Esophagus muscularis mucosa (tissue), 4 donors: ENCODE measurements around the gene TXNRD3.

Source experiments
- EP300 ChIP-seq: sonication (generic); formaldehyde crosslinking; IDR thresholded peaks from one replicate; pipeline ENCODE4 v1.6.1; 2017; ENCODE audit warnings: antibody characterized with exemption
- POLR2A ChIP-seq: fragments of 450-650 bp; IDR thresholded peaks from one replicate; pipeline ENCODE4 v1.6.1; 2017; ENCODE audit warnings: antibody characterized with exemption, moderate library complexity, mild to moderate bottlenecking, low read depth
- POLR2AphosphoS5 ChIP-seq, 2 donors: sonication (generic); formaldehyde crosslinking; IDR thresholded peaks; one replicate each; pipeline ENCODE4 v1.6.1; 2017; ENCODE audit warnings: antibody characterized with exemption in 2 of 2
- TF ChIP-seq, protein P1 (sequence below), 3 experiments: fragments of 200-600 bp in 2 of 3; fragments of 450-650 bp in 1 of 3; sonication (generic) in 2 of 3; IDR thresholded peaks; one replicate each; pipeline ENCODE4 v1.5.1; 2017 to 2019; ENCODE audit warnings: antibody characterized with exemption in 3 of 3, mild to moderate bottlenecking in 2 of 3, moderate library complexity in 1 of 3

DNA sequence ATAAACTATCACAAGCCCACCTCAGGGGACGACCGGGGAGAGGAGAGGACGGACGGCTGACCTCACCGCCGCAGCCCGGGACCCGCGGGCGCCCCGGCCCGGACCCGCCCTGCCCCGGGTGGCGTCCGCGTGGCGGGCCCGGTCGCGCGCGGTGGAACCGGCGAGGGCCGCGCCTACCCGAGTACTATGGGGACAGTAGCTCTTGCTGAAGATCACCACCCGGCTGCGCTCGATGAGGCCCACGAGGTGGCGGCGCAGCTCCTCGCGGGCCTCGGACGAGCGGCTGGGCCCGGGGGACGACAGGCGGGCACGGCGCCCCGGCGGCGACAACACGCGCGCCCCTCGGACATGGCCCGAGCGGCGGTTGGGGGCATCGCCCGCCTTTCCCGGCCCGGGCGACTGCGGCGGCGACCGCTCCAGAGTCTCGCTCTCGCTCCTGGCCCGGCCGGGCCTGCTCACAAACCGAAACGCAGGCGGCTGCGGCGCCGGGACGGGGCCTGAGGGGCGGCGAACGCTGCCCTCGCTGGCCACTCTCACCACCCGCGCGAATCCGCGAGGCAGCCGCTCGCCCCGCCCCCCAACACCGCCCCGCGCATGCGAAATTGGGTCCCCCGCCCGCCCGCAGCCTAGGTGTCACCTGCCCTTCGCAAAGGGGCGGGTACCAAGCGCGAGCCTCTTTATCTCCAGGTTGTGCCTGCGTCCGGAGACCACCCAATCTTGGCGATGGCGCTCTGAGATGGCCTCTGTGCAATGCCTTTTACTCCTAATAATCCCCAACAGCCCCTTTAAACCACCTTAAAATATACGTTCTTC, at the start of gene TXNRD3:
- TF ChIP-seq, protein P1, sequence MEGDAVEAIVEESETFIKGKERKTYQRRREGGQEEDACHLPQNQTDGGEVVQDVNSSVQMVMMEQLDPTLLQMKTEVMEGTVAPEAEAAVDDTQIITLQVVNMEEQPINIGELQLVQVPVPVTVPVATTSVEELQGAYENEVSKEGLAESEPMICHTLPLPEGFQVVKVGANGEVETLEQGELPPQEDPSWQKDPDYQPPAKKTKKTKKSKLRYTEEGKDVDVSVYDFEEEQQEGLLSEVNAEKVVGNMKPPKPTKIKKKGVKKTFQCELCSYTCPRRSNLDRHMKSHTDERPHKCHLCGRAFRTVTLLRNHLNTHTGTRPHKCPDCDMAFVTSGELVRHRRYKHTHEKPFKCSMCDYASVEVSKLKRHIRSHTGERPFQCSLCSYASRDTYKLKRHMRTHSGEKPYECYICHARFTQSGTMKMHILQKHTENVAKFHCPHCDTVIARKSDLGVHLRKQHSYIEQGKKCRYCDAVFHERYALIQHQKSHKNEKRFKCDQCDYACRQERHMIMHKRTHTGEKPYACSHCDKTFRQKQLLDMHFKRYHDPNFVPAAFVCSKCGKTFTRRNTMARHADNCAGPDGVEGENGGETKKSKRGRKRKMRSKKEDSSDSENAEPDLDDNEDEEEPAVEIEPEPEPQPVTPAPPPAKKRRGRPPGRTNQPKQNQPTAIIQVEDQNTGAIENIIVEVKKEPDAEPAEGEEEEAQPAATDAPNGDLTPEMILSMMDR (IDR thresholded peaks at IDR 0.05) = peak in 1 of 3 experiments; percentile 20
- peak; percentile 38 to 79 for TF ChIP-seq POLR2AphosphoS5 (IDR thresholded peaks at IDR 0.05)
- no peak for TF ChIP-seq POLR2A
- no peak for TF ChIP-seq EP300
